NCI-H1417 treated with DMSO at 0.1 percent for 48 hours (cell line): ENCODE results near the gene MYL2.

Source experiments
- DNase-seq: peaks from one replicate; lab custom pipeline; 2025; lab: John Stamatoyannopoulos, UW

The MYL2 gene

GRCh38 chr12:110888256-110888991 lies 32.0 kb downstream of the MYL2 start:
- no peak for DNase-seq

- DNase-seq: no peak
These were observed 35.1 kb downstream of the MYL2 start for GRCh38 chr12:110885152-110885840.

- DNase-seq: no peak
These were observed 37.1 kb downstream of the MYL2 start for GRCh38 chr12:110883251-110883650.

DNA sequence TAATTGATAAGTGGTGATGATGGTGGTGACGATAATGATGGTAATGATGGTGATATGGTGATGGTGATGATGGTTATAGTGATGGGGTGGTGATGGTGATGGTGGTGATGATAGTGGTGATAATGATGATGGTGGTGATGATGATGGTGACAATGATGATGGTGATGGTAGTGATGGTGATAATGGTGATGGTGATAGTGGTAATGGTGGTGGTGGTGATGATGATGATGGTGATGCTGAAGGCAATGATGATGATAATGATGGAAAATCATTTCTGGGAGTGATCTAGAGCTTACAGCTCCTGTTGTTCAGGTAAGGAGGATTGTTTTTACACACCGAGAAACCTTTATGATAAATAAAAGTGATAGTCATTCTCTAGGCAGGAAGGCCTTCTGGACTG lies 39.7 kb downstream of the MYL2 start:
- no peak for DNase-seq

DNA sequence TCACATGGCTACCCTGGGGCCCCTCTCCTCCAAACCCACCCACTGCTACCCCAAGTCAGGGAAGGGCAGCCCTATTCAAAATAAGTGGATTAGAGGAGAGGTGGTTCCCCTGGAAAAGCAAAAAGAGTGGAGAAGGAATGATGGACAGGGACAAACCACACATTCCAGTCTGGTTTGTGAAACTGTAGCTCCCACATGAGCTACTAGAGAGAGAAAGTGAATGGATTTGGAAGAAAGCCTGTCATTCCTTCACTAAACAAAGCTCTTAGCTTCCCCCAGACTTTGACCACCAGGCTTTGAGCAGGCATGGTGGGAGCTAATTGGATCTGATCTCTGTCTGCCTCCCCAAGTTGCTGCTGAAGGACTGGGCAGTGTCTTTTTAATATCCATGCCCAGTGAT lies 45.6 kb downstream of the MYL2 start:
- no peak for DNase-seq

DNA sequence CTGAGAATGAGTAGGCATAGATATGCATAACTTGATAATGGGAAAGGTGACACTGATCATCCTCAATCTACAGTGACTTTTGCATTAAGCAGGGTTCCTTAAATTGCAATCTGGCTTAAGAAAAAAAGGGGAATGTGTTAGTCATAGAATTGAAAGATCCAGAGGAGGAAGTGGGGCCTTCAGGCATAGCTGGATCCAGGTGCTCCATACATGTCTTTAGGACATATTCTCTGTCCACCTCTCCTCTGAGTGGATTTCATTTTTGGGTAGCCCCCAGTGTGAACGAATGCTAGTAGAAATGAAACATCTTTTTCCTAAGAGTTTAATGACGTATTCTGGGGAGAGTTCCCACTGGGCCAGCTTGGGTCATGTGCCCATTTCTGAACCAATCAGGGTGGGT lies 46.0 kb downstream of the MYL2 start:
- no peak for DNase-seq

- no peak for DNase-seq
These were observed 48.3 kb downstream of the MYL2 start for GRCh38 chr12:110872100-110872499.

- no peak for DNase-seq
These were observed 50.6 kb downstream of the MYL2 start for GRCh38 chr12:110869803-110870202.

DNA sequence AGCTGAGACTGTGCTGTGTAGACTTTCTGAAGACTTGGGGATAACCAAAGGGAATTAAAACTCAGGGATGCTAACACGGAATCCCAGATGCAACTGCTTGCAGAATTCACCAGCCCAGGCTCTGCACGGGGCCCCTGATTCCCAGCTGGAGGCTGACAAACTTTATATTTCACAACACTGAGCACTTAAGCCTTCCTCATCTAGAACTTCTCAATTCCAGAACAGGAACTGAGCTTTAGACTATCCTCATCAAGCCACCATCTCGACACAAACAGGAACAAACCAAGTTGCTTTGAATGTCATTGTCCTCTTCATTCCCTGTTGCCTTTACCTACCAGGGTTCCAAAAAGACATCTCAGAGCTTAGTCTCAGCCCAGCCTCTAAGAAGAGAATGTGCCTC lies 51.4 kb downstream of the MYL2 start:
- DNase-seq: no peak

DNA sequence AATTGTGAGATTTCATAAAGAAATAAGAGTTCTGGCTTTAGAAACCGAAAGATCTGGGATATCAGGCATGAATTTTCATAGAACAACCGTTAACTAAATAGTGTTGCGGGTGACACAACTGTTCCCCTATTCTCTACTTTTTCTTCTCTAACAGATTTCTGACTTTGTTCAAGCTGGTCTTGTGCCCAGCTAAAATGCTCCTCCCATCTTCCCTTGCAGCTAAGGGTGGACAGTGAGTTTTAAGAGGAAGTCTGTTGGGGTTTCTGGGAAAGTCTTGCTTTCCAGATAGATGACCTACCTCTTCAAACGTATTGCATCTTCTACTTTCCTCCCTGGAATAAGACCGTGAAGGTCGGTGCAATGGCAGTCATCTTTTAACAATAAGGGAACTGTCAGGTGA lies 54.9 kb downstream of the MYL2 start:
- DNase-seq: no peak

GRCh38 chr12:110863161-110863560 lies 57.2 kb downstream of the MYL2 start:
- DNase-seq: no peak

DNA sequence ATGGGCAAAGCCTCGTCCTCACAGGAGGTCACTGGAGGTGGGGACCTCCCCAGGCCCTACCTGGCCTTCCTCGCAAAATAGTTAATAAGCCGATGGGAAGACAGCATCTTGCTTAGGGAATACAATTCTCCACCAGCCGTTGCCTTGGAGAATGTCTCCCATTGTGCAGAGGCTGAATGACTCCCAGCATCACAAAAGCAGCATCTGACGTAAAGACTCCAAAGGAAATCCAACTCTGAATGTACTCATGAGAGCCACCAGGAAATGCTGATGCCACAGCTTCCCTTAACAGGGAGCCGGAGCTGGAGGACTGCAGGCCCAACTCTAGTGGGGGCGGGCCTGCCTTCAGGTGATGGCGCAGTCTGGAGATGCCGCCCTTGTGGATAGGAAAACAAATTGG lies 58.0 kb downstream of the MYL2 start:
- DNase-seq: no peak

DNA sequence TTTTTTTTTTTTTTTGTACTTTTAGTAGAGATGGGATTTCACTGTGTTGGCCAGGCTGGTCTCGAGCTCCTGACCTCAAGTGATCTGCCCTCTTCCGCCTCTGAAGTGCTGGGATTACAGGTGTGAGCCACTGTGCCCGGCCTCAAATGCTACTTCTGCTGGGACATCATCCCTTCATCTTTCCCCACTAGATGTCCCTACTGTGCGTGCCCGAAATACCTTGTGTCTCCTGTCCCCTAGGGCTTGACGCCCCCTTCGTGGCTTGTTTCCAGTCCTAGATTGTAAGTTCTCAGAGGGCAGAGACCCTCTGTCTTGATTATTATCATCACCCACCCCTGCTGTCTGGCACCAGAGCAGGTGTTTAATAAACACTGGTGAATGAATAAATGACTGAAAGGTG lies 58.6 kb downstream of the MYL2 start:
- DNase-seq: no peak
